GDM1 (cell line): ENCODE data around the gene RASGEF1C.

ENCODE experiments used
- DNase-seq: peaks from one replicate; lab custom pipeline; 2025; lab: John Stamatoyannopoulos, UW

The RASGEF1C gene

GRCh38 chr5:180159756-180160155 lies 49.3 kb downstream of the RASGEF1C start:
- no peak for DNase-seq

GRCh38 chr5:180157866-180158265 lies 51.1 kb downstream of the RASGEF1C start:
- no peak for DNase-seq

GRCh38 chr5:180156141-180156540 lies 52.9 kb downstream of the RASGEF1C start:
- no peak for DNase-seq

GRCh38 chr5:180155365-180155926 lies 53.6 kb downstream of the RASGEF1C start:
- DNase-seq, result no peak

GRCh38 chr5:180154821-180155364 lies 54.1 kb downstream of the RASGEF1C start:
- no peak for DNase-seq

- no peak for DNase-seq
Observed at GRCh38 chr5:180153991-180154390, 55.0 kb downstream of the RASGEF1C start.

GRCh38 chr5:180153099-180153498 lies 55.9 kb downstream of the RASGEF1C start:
- no peak for DNase-seq

GRCh38 chr5:180143656-180144364 lies 65.2 kb downstream of the RASGEF1C start:
- DNase-seq, result no peak

- no peak for DNase-seq
Observed at GRCh38 chr5:180142824-180143610, 66.0 kb downstream of the RASGEF1C start.

GRCh38 chr5:180142021-180142765 lies 66.8 kb downstream of the RASGEF1C start:
- DNase-seq, result no peak

GRCh38 chr5:180141068-180141660 lies 67.8 kb downstream of the RASGEF1C start:
- no peak for DNase-seq

- no peak for DNase-seq
Observed at GRCh38 chr5:180140571-180140970, 68.4 kb downstream of the RASGEF1C start.

- DNase-seq, result no peak
Observed at GRCh38 chr5:180140079-180140554, 68.9 kb downstream of the RASGEF1C start.

GRCh38 chr5:180139731-180140055 lies 69.3 kb downstream of the RASGEF1C start:
- no peak for DNase-seq

GRCh38 chr5:180138976-180139730 lies 69.9 kb downstream of the RASGEF1C start:
- DNase-seq, result no peak

- DNase-seq, result no peak
Observed at GRCh38 chr5:180138214-180138975, 70.6 kb downstream of the RASGEF1C start.

GRCh38 chr5:180137401-180138213 lies 71.4 kb downstream of the RASGEF1C start:
- DNase-seq, result no peak

GRCh38 chr5:180136630-180137381 lies 72.2 kb downstream of the RASGEF1C start:
- no peak for DNase-seq
